NCI-H1092 (cell line): ENCODE measurements around the gene CD4.

Experiments used
- DNase-seq: peaks from one replicate; lab custom pipeline; 2025; lab: John Stamatoyannopoulos, UW

Gene CD4

DNA sequence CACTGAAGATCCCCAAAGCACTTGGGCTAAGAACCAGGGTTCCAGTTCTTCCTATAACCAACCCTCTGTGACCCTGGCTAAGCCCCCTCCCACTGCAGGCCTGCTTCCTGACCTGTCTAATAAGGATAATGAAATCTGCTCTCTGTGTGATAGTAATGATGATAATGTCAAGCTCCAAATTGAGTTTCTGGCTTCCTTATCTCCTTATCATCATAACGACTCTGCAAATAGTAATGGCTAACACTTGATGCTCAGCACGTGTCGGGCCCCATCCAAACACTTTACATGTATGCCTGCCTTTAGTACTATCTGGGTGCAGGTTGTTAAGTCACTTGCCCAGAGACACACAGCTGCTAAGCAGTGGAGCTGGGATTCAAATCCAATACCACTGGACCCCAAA is 27.3 kb downstream of the CD4 start:
- DNase-seq: no peak

DNA sequence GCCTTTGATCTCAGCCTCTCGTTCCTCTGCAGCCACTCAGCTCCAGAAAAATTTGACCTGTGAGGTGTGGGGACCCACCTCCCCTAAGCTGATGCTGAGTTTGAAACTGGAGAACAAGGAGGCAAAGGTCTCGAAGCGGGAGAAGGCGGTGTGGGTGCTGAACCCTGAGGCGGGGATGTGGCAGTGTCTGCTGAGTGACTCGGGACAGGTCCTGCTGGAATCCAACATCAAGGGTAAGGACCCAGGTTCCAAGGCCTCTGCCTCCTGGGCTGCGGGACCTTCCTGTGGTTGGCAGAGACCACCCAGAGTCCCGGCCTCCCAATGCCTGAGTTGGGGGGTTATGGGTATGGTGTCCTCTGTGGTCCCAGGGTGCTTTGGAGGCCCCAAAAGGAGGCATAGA is 27.8 kb downstream of the CD4 start:
- no peak for DNase-seq

DNA sequence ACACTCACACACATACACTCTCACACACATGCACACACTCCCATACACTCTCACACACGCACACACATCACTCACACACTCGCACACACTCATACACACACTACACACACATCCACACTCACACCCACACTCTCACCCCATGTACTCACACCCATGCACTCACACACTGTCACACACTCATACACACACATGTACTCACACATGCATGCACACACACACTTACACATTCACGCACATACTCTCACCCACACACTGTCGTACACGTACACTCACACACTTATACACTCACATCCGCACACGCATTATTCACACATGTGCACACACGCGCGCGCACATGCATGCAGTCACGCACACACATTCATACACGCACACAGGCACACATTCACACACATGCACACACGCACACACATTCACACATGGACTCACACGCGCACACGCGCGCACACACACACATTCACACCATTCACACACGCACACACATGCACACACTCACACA is 28.4 kb downstream of the CD4 start:
- no peak for DNase-seq

DNA sequence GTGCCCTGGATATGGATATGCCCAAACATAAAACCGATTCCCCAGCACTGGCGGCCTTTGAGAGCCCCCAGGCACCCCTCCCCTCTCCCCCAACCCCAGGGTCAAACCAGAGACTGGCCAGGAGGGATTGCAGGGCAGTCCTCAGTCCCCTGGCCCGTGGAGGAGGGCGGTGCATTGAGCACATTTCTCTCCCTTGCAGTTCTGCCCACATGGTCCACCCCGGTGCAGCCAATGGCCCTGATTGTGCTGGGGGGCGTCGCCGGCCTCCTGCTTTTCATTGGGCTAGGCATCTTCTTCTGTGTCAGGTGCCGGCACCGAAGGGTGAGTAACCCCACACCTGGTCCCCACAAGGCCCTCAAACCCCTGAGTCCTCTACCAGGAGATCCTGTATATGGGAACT is 28.9 kb downstream of the CD4 start:
- no peak for DNase-seq

DNA sequence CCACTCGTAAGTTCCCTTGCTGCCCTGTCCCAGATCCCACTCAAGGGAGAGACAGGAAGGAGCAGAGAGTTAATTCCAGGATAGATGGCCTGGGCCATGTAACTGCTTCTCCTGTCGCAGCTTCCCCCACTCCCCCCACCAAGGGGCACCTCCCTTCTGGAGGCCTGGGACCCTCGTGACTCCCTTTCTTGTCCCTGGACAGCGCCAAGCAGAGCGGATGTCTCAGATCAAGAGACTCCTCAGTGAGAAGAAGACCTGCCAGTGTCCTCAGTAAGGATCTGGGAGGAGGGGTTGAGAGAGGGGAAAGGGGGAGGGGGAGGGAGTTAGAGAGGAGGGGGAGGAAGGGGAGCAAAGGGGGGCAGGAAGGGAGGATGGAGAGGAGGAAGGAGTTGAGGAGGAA is 29.3 kb downstream of the CD4 start:
- no peak for DNase-seq

DNA sequence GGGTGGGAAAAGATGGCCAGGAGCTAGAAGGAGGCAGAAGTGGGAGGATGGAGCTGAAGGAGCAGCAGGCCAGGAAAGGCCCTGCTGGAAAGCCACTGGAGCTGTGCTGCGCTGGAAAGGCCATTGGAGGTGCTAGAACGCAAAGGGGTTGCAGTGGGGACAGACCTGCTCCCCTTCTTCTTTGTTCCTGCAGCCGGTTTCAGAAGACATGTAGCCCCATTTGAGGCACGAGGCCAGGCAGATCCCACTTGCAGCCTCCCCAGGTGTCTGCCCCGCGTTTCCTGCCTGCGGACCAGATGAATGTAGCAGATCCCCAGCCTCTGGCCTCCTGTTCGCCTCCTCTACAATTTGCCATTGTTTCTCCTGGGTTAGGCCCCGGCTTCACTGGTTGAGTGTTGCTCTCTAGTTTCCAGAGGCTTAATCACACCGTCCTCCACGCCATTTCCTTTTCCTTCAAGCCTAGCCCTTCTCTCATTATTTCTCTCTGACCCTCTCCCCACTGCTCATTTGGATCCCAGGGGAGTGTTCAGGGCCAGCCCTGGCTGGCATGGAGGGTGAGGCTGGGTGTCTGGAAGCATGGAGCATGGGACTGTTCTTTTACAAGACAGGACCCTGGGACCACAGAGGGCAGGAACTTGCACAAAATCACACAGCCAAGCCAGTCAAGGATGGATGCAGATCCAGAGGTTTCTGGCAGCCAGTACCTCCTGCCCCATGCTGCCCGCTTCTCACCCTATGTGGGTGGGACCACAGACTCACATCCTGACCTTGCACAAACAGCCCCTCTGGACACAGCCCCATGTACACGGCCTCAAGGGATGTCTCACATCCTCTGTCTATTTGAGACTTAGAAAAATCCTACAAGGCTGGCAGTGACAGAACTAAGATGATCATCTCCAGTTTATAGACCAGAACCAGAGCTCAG is 30.0 kb downstream of the CD4 start:
- DNase-seq: no peak

DNA sequence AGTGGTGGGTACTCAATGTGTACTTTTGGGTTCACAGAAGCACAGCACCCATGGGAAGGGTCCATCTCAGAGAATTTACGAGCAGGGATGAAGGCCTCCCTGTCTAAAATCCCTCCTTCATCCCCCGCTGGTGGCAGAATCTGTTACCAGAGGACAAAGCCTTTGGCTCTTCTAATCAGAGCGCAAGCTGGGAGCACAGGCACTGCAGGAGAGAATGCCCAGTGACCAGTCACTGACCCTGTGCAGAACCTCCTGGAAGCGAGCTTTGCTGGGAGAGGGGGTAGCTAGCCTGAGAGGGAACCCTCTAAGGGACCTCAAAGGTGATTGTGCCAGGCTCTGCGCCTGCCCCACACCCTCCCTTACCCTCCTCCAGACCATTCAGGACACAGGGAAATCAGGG is 30.8 kb downstream of the CD4 start:
- no peak for DNase-seq

DNA sequence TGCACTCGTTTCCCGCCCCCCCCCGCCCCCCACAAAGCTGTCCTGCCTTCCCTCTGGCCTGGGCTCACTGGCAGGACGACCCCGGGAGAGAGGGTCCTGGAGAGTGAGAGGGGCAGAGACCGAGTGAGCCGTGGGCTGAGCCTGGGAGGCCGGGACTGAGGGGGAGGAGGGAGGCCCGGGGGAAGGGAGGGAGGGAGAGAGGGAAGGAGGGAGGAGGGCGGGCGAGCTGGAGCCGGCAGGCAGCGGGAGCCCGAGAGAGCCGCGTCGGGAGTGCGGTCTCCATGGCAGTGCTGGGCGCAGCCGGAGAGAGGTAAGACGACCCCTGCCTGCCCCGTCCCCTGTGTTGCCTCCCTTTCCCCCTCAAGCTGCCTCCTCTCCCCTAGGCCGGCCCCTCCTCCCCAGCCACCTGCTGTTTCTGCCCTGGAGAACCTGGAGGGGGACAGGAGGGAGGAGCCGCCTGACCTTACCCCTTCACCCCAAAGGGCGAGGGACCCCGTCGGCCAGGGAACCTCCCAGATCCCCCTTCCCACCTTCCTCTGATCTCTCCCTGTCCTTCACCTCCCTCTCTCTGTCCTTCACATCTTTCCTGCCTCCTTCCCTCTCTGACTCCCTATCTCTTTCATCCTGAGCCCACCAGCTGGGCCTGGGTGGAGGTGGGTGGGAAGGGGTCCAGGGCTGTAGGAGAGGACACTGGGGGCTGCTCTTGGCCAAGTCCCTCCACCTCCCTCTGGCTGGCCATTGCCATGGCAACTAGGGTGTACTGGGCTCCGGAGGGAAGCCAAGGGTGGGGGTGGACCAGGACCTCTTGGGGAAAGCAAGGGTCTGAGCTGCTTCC is 32.5 kb downstream of the CD4 start, which contains the start of gene GPR162:
Gene GPR162 (plus strand): TSS at position 231 of the 835 bp plus-strand sequence. CDS start 2,078 bp downstream, outside the sequence.
- peak; percentile 56 for DNase-seq

DNA sequence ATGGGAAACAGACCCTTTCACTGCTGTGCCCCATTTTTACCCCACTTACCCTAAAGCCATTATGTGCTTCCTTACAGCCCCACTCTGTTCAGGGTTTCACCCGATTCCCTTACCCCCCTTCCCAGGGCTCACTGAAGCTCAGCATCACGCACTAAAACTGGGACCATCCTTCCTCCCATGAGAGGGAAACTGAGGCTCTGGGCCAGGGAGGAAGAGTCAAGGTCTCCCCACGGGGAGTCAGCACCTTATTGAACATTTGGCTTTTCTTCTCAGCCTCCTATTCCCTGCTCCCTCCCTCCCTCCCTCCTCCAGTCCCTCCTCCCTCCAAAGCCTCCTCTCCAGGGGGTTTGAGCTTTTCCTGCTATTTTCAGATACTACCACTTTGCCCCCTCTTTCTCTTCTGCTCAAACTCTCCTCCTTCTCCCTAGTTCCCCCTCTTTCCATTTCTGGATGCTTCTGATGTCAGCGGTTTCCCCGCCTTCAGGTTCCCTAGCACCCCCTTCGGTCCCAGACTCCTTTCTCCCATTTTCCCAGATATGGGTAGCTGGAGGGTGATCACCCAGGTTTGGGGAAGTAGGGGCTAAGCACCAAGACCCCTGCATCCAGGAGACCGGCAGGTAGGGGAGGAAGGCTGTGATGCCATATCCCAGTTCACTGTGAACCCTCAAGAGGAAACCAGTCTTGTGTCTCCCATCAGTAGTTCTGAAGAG is 33.3 kb downstream of the CD4 start:
- no peak for DNase-seq

DNA sequence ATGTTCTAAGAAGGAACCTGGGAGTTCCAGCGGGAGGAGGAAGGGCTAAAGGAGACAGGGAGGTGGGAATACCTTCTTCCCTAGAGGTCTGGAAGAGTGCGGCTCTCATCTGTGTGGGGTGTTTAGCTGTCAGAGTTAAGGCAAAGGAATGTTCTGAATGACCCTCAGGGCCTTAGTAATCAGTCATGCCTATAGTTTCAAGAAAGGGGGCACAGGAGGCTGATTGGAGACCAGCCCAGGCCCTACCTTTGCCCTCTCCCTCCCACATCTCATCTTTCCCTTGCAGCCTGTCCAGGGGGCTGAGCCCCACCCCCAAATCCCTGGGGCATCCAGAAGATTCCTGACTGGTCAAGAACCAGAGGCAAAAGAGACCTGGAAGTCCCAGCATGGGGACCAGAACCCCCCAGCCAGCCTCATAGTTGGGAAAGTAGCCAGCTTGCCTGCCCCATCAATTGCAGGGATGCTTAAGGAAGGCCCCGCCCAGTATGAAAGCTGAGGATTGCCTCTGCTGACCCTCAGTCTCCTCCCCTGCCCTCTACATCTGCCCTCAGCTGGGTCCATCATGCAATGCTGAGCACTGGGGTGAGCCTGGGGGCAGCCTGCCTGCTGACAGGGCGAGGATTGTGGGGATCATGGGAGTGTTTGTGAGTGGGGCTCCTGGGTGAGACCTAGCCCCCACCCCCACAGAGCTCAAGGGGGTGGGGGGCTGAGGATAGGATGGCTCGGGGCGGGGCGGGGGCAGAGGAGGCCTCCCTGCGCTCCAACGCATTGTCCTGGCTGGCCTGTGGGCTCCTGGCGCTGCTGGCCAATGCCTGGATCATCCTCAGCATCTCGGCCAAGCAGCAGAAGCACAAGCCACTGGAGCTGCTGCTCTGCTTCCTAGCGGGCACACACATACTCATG is 34.1 kb downstream of the CD4 start:
- DNase-seq: no peak

DNA sequence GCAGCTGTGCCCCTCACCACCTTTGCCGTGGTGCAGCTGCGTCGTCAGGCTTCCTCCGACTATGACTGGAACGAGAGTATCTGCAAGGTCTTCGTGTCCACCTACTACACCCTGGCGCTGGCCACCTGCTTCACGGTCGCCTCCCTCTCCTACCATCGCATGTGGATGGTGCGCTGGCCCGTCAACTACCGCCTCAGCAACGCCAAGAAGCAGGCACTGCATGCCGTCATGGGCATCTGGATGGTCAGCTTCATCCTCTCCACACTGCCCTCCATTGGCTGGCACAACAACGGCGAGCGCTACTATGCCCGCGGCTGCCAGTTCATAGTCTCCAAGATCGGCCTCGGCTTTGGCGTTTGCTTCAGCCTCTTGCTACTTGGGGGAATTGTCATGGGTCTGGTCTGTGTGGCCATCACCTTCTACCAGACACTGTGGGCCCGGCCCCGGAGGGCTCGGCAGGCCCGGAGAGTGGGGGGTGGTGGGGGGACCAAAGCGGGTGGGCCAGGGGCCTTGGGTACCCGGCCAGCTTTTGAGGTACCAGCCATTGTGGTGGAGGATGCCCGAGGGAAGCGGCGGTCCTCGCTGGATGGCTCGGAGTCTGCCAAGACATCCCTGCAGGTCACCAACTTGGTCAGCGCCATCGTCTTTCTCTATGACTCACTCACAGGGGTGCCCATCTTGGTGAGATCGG is 34.9 kb downstream of the CD4 start:
- no peak for DNase-seq

DNA sequence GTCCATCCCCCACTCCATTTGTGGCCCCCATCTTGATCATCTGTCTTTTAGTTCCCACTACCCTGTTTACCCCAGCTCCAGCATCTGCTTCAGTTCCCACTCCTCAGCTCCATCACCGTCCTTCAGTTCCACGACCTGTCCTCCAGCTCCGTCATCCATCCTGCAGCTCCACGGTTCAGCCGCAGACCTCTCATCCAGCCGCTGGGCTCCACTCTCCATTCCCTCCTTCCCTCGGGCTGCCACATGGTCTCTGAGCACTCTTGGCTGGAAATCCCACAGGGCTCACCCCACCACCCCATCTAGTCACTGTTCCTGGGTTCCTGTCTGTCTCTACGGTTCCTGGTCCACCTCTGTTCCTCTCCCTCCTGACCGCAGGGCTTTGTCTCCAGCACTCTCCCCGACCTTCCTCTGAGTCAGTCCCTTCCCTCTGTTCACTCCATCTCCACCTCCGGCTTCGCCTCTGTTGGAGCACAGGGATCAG is 35.6 kb downstream of the CD4 start:
- DNase-seq: no peak

DNA sequence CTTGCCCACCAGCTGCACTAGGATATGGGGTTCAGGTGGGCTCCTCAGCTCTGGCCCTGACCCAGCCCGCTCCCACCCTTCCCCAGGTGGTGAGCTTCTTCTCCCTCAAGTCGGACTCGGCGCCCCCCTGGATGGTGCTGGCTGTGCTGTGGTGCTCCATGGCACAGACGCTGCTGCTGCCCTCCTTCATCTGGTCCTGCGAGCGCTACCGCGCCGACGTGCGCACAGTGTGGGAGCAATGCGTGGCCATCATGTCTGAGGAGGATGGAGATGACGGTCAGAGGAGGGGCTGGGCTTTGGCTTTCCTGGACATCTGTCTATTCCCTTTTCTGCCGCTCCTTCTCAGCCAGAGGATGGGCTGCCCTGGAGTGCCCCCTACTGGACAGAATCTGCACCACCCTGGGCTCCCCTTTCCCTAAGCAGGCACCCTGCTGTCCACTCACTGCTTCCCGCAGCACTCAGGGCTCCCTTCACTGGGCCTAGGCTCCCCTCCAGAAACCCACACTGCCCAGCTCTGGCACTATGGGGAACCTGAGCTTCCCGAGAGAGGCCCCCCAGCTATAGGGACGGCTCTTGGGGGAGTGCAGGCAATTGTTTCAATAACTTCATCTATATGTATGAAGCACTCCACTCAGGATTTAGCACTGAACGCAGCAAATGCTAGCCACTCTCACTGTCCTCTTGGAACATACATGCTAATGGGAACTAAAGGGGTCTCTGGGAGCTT is 36.2 kb downstream of the CD4 start:
- DNase-seq: peak; percentile 56

DNA sequence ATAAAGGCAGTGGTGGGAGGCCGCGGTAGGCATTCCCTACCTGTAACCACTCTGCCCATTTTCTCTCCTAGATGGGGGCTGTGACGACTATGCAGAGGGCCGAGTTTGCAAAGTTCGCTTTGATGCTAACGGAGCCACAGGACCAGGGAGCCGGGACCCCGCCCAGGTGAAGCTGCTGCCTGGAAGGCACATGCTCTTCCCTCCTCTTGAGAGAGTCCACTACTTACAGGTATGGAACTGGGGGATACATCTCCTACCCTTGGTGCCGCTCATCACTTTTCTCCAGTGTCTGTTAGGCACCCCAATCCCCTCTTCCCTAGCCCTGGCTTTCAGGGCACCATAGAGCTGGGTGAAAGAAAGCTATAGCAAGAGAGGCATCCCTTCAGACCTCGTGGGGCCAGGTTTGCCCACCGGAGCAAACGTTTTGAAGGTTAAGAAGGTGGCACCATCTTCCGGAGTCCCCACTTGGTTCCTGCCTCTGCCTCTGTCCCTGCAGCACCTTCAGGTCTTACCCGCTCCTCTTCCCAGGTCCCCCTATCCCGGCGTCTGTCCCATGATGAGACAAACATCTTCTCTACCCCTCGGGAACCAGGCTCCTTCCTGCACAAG is 36.9 kb downstream of the CD4 start:
- no peak for DNase-seq

DNA sequence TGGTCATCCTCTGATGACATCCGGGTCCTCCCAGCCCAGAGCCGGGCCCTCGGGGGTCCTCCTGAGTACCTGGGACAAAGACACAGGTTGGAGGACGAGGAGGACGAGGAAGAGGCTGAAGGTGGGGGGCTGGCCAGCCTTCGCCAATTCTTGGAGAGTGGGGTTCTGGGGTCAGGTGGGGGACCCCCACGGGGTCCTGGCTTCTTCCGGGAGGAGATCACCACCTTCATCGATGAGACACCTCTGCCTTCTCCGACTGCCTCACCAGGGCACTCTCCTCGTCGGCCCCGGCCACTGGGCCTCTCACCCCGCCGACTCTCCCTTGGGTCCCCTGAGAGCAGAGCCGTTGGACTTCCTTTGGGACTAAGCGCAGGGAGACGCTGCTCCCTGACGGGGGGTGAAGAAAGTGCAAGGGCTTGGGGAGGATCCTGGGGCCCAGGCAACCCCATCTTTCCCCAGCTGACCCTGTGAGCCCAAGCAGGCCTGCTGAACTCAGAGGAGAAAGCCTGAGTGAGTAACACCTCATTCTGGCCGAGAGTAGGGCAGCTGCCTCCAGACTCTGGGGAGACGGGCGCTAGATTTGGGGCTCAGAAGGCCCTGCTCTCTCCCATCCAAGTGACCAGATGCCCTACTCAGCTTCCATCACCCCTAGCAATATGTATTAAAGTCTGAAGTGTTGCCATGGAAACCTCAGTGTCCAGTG is 37.6 kb downstream of the CD4 start:
- DNase-seq: no peak

DNA sequence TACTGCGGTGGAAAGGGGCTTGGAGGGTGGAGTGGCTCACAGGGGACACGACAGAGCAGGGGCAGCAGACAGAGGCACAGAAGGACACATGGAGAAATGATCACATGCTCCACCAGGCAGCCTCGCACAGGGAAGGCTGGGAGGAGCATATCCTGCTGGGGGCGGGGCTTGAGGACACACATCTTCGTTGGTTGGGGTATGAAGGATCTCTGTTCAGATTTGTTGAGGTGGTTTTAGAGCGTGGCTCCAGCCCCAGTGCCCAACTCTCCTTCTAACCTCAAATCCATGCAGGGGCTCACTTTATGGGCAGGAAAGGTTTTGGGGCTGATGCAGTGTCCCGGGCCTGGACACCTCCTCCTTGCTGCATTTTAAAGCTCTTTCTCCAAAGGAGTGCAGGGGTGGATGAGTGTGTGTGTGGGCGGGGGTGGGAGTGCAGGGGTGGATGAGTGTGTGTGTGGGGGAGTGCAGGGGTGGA is 38.1 kb downstream of the CD4 start:
- peak; percentile 58 for DNase-seq

DNA sequence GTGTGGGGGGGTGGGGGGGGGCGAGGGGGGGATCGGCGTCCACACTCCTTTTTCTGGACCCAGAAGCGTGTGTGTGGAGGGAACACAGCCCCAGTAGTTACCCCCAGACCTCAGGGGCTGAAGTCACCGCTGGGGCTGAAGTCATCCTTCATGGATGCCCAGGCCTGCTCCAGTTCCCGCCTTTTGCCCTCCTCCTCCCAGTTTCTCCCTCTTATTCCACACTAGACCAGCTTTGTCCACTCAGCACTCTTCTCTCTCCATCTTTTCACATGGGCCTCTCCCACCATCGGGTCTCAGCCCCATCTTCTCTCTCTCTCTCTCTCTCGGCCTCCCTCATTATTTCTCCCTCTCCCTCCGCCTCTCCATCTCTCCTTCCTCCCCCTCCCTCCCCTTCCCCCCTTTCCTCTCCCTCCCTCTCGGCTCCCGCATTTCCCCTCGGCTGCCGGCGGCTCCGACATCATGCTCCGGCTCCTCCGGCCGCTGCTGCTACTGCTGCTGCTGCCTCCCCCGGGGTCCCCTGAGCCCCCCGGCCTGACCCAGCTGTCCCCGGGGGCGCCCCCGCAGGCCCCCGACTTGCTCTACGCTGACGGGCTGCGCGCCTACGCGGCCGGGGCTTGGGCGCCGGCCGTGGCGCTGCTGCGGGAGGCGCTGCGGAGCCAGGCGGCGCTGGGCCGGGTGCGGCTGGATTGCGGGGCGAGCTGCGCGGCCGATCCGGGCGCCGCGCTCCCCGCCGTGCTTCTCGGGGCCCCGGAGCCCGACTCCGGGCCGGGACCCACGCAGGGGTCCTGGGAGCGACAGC is 38.9 kb downstream of the CD4 start, which contains the start of gene P3H3:
Gene P3H3 (plus strand): TSS at position 426 of the 799 bp plus-strand sequence. CDS start 34 bp downstream, at position 460.
- no peak for DNase-seq
